Uterus (tissue), 2 donors: Measurements from ENCODE around the gene PRH2.

Source experiments
- POLR2A ChIP-seq, 2 donors: fragments of 450-650 bp; IDR thresholded peaks; one replicate each; pipeline ENCODE4 v1.6.1; 2016; ENCODE audit warnings: antibody characterized with exemption in 2 of 2, mild to moderate bottlenecking in 1 of 2, moderate library complexity in 1 of 2
- TF ChIP-seq, protein P1 (sequence below), 4 experiments: fragments of 200-600 bp in 2 of 4; fragments of 450-650 bp in 2 of 4; sonication (generic) in 2 of 4; IDR thresholded peaks; one replicate each; pipeline ENCODE4 v1.5.1; 2016 to 2019; ENCODE audit warnings: antibody characterized with exemption in 4 of 4, mild to moderate bottlenecking in 2 of 4, moderate library complexity in 1 of 4

DNA sequence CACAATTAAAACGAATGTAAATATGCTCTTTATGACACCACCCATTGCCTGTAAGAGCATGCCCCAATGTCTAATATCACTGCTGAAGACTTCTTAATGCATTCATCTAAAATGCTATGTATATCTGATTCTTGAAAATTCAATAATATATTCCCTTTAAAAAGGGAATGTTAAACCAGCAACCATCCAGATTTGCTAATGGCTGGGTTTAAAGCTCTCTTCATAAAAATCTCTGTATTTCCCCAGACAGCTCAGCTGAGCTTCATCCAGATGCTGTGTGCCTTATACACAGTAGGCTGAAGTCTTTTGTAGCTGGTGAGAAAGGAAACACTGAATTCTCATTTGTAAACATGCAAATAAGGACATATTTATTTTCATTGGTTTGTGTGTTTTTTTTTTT, 10.1 kb downstream of the PRH2 start, which contains the start of gene TAS2R14:
- TF ChIP-seq, protein P1, sequence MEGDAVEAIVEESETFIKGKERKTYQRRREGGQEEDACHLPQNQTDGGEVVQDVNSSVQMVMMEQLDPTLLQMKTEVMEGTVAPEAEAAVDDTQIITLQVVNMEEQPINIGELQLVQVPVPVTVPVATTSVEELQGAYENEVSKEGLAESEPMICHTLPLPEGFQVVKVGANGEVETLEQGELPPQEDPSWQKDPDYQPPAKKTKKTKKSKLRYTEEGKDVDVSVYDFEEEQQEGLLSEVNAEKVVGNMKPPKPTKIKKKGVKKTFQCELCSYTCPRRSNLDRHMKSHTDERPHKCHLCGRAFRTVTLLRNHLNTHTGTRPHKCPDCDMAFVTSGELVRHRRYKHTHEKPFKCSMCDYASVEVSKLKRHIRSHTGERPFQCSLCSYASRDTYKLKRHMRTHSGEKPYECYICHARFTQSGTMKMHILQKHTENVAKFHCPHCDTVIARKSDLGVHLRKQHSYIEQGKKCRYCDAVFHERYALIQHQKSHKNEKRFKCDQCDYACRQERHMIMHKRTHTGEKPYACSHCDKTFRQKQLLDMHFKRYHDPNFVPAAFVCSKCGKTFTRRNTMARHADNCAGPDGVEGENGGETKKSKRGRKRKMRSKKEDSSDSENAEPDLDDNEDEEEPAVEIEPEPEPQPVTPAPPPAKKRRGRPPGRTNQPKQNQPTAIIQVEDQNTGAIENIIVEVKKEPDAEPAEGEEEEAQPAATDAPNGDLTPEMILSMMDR (IDR thresholded peaks at IDR 0.05), result no peak
- no peak for TF ChIP-seq POLR2A (IDR thresholded peaks at IDR 0.05)
